HFFc6 (cell line): Measurements from ENCODE around the gene SLC16A14. TPM values are rescaled to one million over a fixed set of nuclear protein-coding genes. Genes with fewer than 3 reads are reported as not detected.

ENCODE experiments used
- DNase-seq: peaks from one replicate; pipeline ENCODE4 v3.0.0-alpha.2; 2018
- H3K27ac Mint-ChIP-seq: 2 replicates; pipeline ENCODE4 v1.8.0; 2020; ENCODE audit warnings: mild to moderate bottlenecking, mixed read lengths
- H3K27me3 Mint-ChIP-seq: 2 replicates; pipeline ENCODE4 v1.8.0; 2021; ENCODE audit warnings: mild to moderate bottlenecking, moderate library complexity, mixed read lengths; ENCODE audit not compliant: insufficient read depth
- H3K36me3 Mint-ChIP-seq: 2 replicates; pipeline ENCODE4 v1.8.0; 2021; ENCODE audit warnings: low read depth, mixed read lengths
- H3K4me1 Mint-ChIP-seq: 2 replicates; pipeline ENCODE4 v1.8.0; 2020; ENCODE audit warnings: low read depth, mixed read lengths
- H3K4me3 Mint-ChIP-seq: 2 replicates; pipeline ENCODE4 v1.8.0; 2020; ENCODE audit warnings: mild to moderate bottlenecking, moderate library complexity, mixed read lengths
- H3K9me3 Mint-ChIP-seq: 2 replicates; pipeline ENCODE4 v1.8.0; 2020; ENCODE audit warnings: mild to moderate bottlenecking, mixed read lengths
- total RNA-seq, 6 experiments: library from RNA; stranded (reverse); fragmentation: NEBNext Ultra II Directional; extraction: Animal tissue kit (Norgen Biotek cat#: 25700); gene quantifications; 2 replicates in 1 of 6; 3 replicates in 5 of 6; pipeline ENCODE4 v1.2.3, GENCODE V29; 2021
- TF ChIP-seq, protein P1 (sequence below): fragments of 200-600 bp; sonication (generic); IDR thresholded peaks from 2 replicates; pipeline ENCODE4 v1.5.0; 2021; ENCODE audit warnings: antibody characterized with exemption, mild to moderate bottlenecking

Gene SLC16A14
- total RNA-seq, 6 experiments from 2014 or later, result 0.29 to 0.53 (median 0.42) TPM; not detected in 2

DNA sequence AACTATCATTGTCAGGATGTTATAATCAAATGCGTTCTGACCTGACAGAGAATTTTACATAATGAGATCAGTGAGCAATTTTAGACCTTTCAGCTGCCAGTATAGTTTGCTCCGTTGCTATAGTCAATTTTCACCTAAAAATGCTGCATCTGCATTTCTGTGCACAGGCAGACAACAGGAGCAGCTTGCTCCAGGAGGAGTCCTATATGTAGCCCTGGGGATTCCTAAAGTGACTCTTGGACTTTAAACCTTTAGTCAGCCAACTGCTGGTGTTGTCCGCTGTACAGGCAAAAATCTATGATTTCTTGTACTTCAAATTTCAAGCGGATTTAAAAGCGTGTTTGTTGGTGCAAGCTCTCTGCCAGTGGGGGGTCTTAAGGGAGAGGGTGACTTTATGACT, 25.7 kb downstream of the SLC16A14 start:
- Mint-ChIP-seq H3K27me3 (peaks cover 2% of the 10 kb centered on the region; the same call in 1 of the 2 replicates), H3K4me1 (no peaks in the 10 kb centered on the region), H3K36me3 (no peaks in the 10 kb centered on the region), H3K9me3 (no peaks in the 10 kb centered on the region), H3K27ac (no peak overlapping the region), H3K4me3 (no peak overlapping the region)
- TF ChIP-seq, protein P1, sequence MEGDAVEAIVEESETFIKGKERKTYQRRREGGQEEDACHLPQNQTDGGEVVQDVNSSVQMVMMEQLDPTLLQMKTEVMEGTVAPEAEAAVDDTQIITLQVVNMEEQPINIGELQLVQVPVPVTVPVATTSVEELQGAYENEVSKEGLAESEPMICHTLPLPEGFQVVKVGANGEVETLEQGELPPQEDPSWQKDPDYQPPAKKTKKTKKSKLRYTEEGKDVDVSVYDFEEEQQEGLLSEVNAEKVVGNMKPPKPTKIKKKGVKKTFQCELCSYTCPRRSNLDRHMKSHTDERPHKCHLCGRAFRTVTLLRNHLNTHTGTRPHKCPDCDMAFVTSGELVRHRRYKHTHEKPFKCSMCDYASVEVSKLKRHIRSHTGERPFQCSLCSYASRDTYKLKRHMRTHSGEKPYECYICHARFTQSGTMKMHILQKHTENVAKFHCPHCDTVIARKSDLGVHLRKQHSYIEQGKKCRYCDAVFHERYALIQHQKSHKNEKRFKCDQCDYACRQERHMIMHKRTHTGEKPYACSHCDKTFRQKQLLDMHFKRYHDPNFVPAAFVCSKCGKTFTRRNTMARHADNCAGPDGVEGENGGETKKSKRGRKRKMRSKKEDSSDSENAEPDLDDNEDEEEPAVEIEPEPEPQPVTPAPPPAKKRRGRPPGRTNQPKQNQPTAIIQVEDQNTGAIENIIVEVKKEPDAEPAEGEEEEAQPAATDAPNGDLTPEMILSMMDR, result no peak
- DNase-seq, result no peak

DNA sequence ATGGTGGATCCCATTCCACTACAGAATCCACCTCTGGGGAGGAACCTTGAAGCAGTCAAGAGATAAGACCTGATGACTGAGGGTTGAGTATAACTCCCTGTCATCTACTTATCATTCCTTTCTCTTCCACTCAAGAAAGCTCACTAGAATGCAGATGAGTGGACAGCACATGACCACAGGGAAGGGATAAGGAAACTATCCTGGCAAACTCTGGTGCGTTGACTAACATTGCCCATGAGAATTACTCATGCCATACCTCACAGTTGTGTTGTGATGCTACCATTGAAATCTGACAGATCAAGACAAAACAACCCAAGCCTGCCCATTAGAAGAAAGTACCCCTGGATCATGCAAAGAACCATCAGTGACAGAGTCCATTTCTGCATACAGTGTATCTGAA, 26.5 kb downstream of the SLC16A14 start:
- no peaks in the 10 kb centered on the region for H3K4me1 Mint-ChIP-seq
- TF ChIP-seq, protein P1, result no peak
- no peaks in the 10 kb centered on the region for H3K36me3 Mint-ChIP-seq
- H3K27ac Mint-ChIP-seq, result no peak overlapping the region
- peak; percentile 2 for DNase-seq
- H3K27me3 Mint-ChIP-seq, result peaks cover 2% of the 10 kb centered on the region; the same call in 1 of the 2 replicates
- no peak overlapping the region for H3K4me3 Mint-ChIP-seq
- no peaks in the 10 kb centered on the region for H3K9me3 Mint-ChIP-seq

DNA sequence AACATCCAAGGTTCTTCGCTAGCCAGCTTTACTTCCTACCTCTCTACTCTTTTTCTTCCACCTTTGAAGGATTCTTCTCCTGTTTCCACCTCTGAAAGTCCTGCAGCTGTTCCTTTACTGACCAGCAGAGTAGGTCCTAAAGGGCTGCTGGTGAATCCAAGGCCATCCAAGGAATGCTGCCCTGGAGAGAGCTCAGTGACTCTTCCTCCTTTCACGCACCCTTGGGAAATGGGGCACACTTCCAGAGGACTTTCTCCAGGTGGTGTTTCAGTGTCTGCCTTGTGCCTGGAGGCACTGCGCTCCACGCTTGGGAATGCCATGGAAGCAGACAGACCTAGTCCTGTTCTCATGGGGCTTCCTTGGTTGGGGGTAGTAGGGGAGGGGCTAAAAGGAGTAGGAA, 45.4 kb downstream of the SLC16A14 start:
- TF ChIP-seq, protein P1, result no peak
- no peak for DNase-seq
- Mint-ChIP-seq H3K4me3 (no peak overlapping the region), H3K36me3 (no peaks in the 10 kb centered on the region), H3K9me3 (no peaks in the 10 kb centered on the region), H3K27me3 (peaks cover 1% of the 10 kb centered on the region), H3K27ac (no peak overlapping the region), H3K4me1 (peaks cover 3% of the 10 kb centered on the region)

DNA sequence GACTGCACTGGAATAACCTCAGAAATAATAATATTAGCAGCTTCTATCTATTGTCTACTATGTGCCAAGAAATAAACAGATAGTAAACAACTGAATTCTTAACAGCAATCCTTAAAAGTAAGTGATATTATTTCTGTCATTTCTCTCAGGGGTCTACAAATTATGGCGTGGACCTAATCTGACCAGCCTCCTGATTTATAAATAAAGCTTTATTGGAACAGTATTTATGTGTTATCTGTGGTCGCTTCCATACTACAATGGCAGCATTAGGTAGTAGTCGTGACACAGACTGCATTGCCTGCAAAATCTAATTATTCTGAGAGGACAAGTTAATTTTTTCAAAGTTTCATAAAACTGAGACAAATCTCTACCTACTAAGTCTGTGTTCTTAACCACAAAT, 49.0 kb downstream of the SLC16A14 start:
- DNase-seq, result no peak
- peaks cover 22% of the 10 kb centered on the region for H3K4me1 Mint-ChIP-seq
- H3K27ac Mint-ChIP-seq, result no peak overlapping the region
- H3K36me3 Mint-ChIP-seq, result peaks cover 4% of the 10 kb centered on the region; the same call in 1 of the 2 replicates
- H3K4me3 Mint-ChIP-seq, result no peak overlapping the region
- no peaks in the 10 kb centered on the region for H3K9me3 Mint-ChIP-seq
- TF ChIP-seq, protein P1, result no peak
- peaks cover 1% of the 10 kb centered on the region for H3K27me3 Mint-ChIP-seq

DNA sequence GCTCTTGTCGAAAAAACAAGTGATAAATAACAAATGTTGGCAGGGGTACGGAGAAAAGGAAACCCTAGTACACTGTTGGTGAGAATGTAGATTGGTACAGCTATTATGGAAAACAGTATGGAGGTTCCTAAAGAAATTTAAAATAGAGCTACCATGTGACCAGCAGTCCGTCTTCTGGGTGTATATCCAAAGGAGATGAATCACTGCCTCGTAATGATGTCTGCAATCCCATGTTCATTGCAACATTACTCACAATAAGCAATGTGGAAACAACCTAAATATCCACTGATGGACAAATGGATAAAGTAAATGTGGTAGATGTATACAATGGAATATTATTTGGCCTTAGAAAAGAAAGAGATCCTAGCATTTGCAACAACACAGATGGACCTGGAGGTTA, 50.6 kb downstream of the SLC16A14 start:
- H3K27me3 Mint-ChIP-seq, result no peaks in the 10 kb centered on the region; the same call in 1 of the 2 replicates
- H3K9me3 Mint-ChIP-seq, result no peaks in the 10 kb centered on the region
- H3K36me3 Mint-ChIP-seq, result peaks cover 4% of the 10 kb centered on the region; the same call in 1 of the 2 replicates
- H3K4me1 Mint-ChIP-seq, result peaks cover 22% of the 10 kb centered on the region
- DNase-seq, result peak; percentile 81
- TF ChIP-seq, protein P1, result no peak
- peak overlapping the region; percentile 47 for H3K27ac Mint-ChIP-seq
- no peak overlapping the region for H3K4me3 Mint-ChIP-seq

DNA sequence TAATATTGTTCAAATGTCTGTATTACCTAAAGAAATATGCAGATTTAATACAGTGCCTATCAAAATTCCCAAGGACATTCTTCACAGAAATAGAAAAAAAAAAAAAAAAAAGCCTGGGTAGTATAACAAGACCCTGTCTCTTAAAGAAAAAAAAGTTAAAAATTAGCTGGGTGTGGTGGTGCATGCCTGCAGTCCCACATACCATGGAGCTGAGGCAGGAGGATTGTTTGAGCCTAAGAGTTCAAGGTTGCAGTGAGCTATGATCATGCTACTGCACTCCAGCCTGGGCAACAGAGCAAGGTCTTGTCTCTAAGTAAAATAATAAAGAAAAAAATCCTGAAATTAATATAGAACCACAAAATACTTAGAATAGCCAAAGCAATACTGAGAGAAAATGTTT, 51.9 kb downstream of the SLC16A14 start:
- TF ChIP-seq, protein P1, result no peak
- Mint-ChIP-seq H3K4me3 (no peak overlapping the region), H3K27me3 (no peaks in the 10 kb centered on the region; the same call in 1 of the 2 replicates), H3K36me3 (peaks cover 4% of the 10 kb centered on the region; the same call in 1 of the 2 replicates), H3K27ac (no peak overlapping the region), H3K9me3 (no peaks in the 10 kb centered on the region), H3K4me1 (peaks cover 29% of the 10 kb centered on the region)
- no peak for DNase-seq
